Astrocyte (in vitro differentiated cells and primary cell): ENCODE results near the gene DIPK2B.

Experiments
- EZH2 ChIP-seq: IDR thresholded peaks from 2 replicates; pipeline ENCODE4 v1.6.1; 2012; ENCODE audit warnings: mild to moderate bottlenecking, low read length, inconsistent platforms; ENCODE audit not compliant: insufficient read depth
- TF ChIP-seq, protein P1 (sequence below): IDR thresholded peaks from 2 replicates; pipeline ENCODE4 v1.5.1; 2011; ENCODE audit warnings: low read depth, mild to moderate bottlenecking, inconsistent platforms, low read length, moderate library complexity; ENCODE audit not compliant: insufficient read depth

DNA sequence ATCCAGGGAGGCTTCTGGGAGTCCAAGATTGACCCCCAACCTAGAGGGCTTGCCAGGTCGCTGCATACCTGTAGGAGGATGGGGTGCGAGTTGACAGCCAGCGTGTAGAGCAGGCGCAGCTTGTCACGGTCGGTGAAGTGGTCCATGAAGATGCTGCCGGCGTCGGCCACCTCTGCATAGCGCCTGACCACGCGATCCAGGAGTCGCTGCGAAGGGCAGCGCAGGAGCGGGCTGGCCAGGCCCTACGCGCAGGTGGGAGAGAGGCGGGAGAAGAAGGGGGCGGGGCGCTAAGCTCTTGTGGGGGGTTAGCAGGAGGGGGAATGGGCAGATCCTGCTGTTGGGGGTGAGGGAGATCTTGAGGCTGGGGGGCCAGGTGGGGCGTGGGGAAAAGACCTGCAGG, 43.0 kb downstream of the DIPK2B start:
- TF ChIP-seq, protein P1, sequence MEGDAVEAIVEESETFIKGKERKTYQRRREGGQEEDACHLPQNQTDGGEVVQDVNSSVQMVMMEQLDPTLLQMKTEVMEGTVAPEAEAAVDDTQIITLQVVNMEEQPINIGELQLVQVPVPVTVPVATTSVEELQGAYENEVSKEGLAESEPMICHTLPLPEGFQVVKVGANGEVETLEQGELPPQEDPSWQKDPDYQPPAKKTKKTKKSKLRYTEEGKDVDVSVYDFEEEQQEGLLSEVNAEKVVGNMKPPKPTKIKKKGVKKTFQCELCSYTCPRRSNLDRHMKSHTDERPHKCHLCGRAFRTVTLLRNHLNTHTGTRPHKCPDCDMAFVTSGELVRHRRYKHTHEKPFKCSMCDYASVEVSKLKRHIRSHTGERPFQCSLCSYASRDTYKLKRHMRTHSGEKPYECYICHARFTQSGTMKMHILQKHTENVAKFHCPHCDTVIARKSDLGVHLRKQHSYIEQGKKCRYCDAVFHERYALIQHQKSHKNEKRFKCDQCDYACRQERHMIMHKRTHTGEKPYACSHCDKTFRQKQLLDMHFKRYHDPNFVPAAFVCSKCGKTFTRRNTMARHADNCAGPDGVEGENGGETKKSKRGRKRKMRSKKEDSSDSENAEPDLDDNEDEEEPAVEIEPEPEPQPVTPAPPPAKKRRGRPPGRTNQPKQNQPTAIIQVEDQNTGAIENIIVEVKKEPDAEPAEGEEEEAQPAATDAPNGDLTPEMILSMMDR: no peak
- TF ChIP-seq EZH2: no peak
